Coronary artery (tissue), 2 donors: ENCODE data around the gene GSTCD.
"Not testable (repeated sequence)": the region's sequence is repeated elsewhere in the genome, so short reads cannot be mapped to it uniquely, and the experiment has no call there.

ENCODE experiments used
- DNase-seq: peaks from one replicate; pipeline ENCODE4 v3.0.0-alpha.2; 2017; ENCODE audit warnings: low spot score
- H3K27ac ChIP-seq, 2 donors: fragments of 200-600 bp; sonication (generic); one replicate each; pipeline ENCODE4 v1.5.1; 2016 to 2019
- H3K4me3 ChIP-seq: fragments of 200-600 bp; sonication (generic); 2 replicates; pipeline ENCODE4 v1.5.1; 2016; ENCODE audit warnings: mild to moderate bottlenecking, moderate library complexity
- TF ChIP-seq, protein P1 (sequence below): fragments of 200-600 bp; sonication (generic); IDR thresholded peaks from one replicate; pipeline ENCODE4 v1.5.1; 2019; ENCODE audit warnings: antibody characterized with exemption

Gene GSTCD

DNA sequence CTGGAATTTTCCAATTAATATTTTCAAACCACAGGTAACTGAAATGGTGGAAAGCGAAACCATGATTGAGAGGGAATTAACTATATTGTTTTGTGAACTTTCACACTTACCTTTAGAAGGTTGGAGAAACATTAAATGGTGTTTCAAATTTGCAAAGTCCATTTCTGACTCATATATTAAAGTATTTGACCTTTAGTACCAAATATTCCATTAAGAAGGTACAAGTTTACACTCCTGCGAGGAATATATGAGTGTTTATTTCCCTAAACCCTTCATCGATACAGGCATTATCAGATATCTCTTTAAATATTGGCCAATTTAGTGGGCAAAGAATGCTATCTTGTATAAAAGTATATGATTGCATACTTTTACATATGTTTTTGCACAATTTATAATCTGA, 142.6 kb downstream of the GSTCD start:
- TF ChIP-seq, protein P1, sequence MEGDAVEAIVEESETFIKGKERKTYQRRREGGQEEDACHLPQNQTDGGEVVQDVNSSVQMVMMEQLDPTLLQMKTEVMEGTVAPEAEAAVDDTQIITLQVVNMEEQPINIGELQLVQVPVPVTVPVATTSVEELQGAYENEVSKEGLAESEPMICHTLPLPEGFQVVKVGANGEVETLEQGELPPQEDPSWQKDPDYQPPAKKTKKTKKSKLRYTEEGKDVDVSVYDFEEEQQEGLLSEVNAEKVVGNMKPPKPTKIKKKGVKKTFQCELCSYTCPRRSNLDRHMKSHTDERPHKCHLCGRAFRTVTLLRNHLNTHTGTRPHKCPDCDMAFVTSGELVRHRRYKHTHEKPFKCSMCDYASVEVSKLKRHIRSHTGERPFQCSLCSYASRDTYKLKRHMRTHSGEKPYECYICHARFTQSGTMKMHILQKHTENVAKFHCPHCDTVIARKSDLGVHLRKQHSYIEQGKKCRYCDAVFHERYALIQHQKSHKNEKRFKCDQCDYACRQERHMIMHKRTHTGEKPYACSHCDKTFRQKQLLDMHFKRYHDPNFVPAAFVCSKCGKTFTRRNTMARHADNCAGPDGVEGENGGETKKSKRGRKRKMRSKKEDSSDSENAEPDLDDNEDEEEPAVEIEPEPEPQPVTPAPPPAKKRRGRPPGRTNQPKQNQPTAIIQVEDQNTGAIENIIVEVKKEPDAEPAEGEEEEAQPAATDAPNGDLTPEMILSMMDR, result no peak
- DNase-seq, result no peak
- Histone ChIP-seq H3K27ac (no peak overlapping the region), H3K4me3 (no peak overlapping the region)

DNA sequence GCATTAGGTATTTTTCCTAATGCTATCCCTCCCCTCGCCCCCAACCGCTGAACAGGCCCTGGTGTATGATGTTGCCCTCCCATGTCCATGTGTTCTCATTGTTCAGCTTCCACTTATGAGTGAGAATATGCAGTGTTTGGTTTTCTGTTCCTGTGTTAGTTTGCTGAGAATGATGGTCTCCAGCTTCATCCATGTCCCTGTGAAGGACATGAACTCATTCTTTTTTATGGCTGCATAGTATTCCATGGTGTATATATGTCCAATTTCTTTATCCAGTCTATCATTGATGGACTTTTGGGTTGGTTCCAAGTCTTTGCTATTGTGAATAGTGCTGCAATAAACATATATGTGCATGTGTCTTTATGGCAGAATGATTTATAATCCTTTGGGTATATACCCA, 143.6 kb downstream of the GSTCD start:
- H3K4me3 ChIP-seq, H3K27ac ChIP-seq, DNase-seq: not testable (repeated sequence)

DNA sequence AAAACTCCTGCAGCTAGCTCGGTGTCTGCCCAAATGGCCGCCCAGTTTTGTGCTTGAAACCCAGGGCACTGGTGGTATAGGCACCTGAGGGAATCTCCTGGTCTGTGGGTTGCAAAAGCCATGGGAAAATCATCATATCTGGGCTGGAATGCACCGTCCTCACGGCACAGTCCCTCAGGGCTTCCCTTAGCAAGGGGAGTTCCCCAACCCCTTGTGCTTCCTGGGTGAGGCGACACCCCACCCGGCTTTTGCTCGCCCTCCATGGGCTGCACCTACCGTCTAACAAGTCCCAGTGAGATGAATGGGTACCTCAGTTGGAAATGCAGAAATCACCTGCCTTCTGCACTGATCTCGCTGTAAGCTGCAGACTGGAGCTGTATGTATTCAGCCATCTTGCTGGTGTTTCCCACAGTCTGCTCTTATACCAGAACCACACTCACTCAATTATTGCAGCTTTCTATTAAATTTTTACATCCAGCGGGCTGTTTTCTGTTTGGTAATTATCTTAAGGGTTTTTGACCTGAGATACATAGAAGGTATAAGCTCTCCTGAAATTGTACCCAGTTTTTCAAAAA, 150.0 kb downstream of the GSTCD start:
- DNase-seq, result no peak
- H3K27ac ChIP-seq, result no peak overlapping the region
- no peak overlapping the region for H3K4me3 ChIP-seq
- TF ChIP-seq, protein P1, result no peak

DNA sequence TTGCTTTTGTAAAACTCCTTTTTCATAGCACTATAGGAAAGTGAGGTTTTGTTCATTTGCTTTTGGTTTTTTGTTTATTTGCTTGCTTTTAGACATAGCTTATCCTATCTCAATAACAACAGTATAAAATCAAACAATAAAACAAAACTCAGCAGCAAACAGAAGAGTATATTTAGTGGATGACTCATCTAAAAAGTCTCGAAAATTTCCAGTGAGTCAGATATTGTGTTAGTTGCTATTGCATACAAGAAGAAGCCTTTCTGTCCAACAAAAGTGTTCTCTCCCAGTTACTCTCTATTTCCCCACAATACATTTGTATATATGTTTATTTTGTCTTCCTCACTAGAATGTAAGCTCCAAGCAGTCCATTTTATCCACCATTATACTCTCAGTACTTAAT, 150.6 kb downstream of the GSTCD start:
- Histone ChIP-seq H3K4me3 (no peak overlapping the region), H3K27ac (peak overlapping the region in 1 of 2 donors; percentile 13)
- DNase-seq, result no peak
- TF ChIP-seq, protein P1, result no peak

DNA sequence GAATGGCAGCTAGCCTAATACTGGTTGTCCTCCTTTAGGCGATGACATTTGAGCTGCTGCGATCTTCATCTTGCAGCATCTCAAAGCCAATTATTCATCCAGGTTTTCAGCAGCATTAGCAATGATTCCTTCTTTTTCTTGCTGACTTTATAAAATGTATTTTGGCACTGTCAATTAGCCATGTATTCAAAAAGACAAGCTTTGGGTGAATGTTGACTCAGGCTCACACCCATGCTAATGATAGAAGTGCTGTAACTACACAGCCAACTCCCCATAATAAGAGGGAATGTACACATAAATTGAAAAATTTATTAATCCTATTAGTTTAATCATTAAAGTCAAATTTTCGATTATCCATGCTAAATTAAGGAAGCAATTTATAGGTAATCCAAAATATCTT, 162.4 kb downstream of the GSTCD start:
- TF ChIP-seq, protein P1, result no peak
- no peak for DNase-seq
- Histone ChIP-seq H3K4me3 (no peak overlapping the region), H3K27ac (no peak overlapping the region)

DNA sequence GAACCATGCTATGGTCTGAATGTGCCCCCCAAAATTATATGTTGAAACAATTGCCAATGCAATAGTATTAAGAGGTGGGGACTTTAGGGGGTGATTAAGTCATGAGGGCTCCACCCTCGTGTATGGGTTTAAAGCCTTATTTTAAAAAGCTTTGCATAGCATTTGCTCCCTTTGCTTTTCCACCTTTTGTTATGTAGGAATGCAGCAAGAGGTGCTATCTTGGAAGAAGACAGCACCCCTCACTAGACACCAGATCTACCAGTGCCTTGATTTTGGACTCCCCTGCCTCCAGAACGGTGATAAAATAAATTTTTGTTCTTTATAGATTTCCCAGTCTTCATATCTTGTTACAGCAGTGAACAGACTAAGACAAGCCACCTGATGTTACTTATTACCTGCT, 163.4 kb downstream of the GSTCD start:
- TF ChIP-seq, protein P1, result no peak
- no peak for DNase-seq
- Histone ChIP-seq H3K27ac (no peak overlapping the region), H3K4me3 (no peak overlapping the region)

DNA sequence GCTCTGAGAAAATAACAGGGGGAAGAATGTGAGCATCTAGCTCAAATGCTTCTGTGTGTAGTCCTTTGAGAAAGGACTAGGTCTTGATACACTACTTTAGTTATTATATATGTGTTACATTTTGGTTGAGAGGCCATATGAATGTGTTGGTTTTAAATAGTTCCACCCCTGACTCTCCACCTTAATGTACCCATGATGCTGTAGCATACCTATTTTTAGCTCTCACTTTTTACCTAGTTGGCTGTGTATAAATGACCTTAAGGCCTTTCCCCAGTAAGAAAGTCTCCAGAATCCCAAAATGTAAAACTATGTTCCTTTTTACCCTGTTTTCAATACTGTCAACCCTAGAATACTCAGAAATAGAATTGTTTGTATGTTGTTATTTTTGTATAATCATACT, 166.6 kb downstream of the GSTCD start:
- TF ChIP-seq, protein P1, result no peak
- Histone ChIP-seq H3K4me3 (no peak overlapping the region), H3K27ac (no peak overlapping the region)
- no peak for DNase-seq

DNA sequence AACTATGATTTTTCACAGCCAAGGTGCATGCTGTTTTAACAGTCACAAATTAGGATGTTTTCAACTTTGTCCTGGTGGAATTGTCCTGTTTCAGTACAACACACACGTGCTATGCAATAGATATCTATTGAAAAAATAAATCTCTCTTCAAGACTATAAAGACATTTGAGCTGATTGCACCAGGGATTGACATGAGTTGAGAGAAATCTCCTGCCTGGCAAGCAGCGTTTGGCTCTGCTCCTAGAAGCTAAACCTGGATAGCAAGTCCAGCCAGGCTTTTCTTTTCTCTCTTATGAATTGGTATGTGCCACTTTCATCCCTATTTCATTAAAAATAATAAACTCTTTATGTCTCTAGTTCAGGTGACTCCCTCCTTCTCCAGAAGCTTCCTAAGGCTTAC, 170.1 kb downstream of the GSTCD start:
- Histone ChIP-seq H3K4me3 (no peak overlapping the region), H3K27ac (no peak overlapping the region)
- TF ChIP-seq, protein P1, result no peak
- no peak for DNase-seq
